HPDE6-E6E7 (cell line): ENCODE results near the gene SRR.
A peak's percentile ranks its signal among the peaks of the same experiment; 100 is the strongest.

Experiments used
- DNase-seq: peaks from one replicate; pipeline ENCODE4 v3.0.0; 2011; ENCODE audit warnings: missing footprints; ENCODE audit errors: extremely low spot score

The SRR gene

DNA sequence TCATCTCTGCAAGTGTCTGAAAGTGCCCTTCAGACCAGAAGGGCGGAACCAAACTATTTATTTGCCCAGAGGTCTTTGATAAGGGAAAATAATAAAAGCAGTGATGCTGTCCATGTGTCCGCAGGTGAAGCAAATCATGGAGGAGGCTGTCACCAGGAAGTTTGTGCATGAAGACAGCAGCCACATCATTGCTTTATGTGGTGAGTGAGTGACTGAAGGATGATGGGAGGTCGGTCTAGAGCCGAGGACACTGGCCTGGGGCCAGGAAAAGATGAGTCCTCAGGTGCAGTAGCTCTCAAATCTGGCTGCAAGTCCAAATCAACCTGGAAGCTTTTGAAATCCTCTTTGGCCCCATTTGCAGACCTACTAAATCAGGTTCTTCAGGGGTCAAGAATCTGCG, 39.7 kb downstream of the SRR start:
- DNase-seq: no peak

DNA sequence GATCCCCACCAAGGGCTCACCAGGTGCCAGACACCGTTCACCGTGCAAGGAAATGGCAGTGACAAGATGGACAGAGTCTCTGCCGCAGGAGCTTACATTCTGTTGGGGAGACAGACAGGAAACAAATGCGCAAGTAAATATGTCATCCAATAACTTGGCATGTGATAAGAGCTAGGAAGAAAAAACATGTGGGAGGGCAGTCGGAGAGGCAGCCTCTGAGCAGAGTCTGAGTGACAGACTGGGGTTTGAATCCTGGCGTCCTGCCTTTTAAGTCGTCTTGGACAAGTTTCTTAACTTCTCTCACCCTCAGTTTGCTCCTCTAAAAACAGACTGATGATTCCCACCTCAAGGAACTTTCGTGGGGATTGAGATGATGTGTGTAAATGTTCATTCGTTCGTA, 40.8 kb downstream of the SRR start:
- no peak for DNase-seq

GRCh38 chr17:2346475-2346874, 42.7 kb downstream of the SRR start:
- no peak for DNase-seq

GRCh38 chr17:2347805-2348685, 44.3 kb downstream of the SRR start:
- peak; percentile 52 for DNase-seq

- no peak for DNase-seq
Measured at GRCh38 chr17:2351269-2351668, 47.5 kb downstream of the SRR start.

DNA sequence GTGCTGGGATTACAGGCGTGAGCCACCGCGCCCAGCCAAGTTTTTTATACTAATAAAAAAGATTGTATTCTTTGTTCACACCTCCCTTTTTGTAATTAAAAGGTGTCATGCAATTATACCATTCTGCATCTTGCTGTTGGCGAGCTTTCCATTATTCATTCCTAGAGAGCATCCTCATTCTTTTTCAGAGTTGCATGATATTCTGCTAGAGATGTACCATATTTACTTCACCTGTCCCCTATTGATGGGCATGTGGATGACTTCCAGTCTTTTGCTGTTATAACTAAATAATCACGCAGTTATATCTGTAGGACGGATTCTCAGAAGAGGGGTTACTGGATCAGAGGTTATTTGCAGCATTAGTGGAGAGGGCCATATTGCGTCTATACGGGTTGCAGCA, 50.6 kb downstream of the SRR start:
- no peak for DNase-seq

DNA sequence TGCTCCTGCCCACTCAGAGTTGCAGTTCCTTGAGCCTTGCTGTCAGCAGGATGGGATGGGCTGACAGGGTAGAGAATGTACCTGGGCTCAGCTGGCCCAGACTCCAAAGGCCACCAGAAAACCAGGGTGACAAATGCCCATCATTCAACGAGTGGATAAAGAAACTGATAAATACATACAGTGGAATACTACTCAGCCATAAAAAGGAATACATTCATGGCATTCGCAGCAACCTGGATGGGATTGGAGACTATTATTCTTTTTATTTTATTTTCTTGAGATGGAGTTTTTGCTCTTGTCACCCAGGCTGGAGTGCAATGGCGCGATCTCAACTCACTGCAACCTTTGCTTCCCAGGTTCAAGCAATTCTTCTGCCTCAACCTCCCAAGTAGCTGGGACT, 53.5 kb downstream of the SRR start:
- DNase-seq: no peak

DNA sequence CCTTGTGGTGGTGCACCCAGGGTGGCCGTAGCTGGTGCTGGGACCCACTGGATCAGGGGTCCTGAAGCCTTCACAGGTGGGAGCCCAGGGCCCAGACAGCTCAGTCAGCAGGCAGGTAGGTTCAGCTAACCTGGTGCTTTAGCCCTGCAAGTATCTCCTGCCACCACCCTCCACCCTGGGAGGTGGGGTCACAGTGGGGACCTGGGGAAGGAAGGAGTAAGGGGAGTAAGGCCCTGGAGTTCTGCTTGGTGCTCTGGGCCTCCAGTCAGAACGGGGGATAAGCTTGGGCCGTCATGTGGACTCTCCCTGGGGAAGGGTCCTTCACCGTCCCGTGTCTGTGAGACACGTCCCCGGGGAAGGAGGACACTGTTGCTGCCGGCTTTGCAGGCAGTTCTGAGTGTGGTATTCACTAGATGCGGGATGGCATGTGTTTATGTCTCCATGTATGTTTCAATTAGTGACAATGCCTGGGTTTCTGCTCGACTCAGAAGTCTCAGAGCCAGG, 54.2 kb downstream of the SRR start:
- DNase-seq: no peak

GRCh38 chr17:2361010-2361760, 57.4 kb downstream of the SRR start:
- no peak for DNase-seq

- DNase-seq: no peak
Measured at GRCh38 chr17:2362016-2362415, 58.3 kb downstream of the SRR start.

GRCh38 chr17:2362416-2362815, 58.7 kb downstream of the SRR start:
- no peak for DNase-seq

- DNase-seq: no peak
Measured at GRCh38 chr17:2362881-2363280, 59.1 kb downstream of the SRR start.

- no peak for DNase-seq
Measured at GRCh38 chr17:2363318-2363717, 59.6 kb downstream of the SRR start.

GRCh38 chr17:2363851-2364762, 60.4 kb downstream of the SRR start:
- no peak for DNase-seq

- no peak for DNase-seq
Measured at GRCh38 chr17:2364763-2365116, 61.0 kb downstream of the SRR start.

DNA sequence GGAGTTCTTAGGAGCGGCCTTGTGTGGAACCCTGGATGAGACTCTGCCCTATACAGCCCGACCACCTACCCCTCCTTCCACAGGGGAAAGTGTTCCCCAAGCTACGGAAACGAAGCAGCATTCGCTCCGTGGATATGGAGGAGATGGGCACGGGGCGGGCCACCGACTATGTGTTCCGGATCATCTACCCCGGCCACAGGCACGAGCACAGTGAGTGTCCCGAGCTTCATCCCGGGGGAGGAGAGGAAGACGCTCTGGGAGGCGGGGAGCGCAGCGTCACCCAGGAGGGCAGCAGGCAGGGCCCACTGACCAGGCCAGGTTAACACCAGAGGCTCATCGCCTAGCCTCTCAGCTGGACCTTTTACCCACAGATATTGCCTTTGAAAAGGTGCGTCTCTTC, 61.4 kb downstream of the SRR start:
- DNase-seq: no peak

GRCh38 chr17:2366747-2367494, 63.2 kb downstream of the SRR start:
- no peak for DNase-seq

- DNase-seq: no peak
Measured at GRCh38 chr17:2368359-2368758, 64.6 kb downstream of the SRR start.

- DNase-seq: no peak
Measured at GRCh38 chr17:2369039-2369438, 65.3 kb downstream of the SRR start.

- no peak for DNase-seq
Measured at GRCh38 chr17:2369551-2370210, 65.9 kb downstream of the SRR start.

GRCh38 chr17:2370211-2370589, 66.5 kb downstream of the SRR start:
- DNase-seq: no peak
